Measurements from ENCODE around the gene ADAMTS12. TPM values are rescaled to one million over a fixed set of nuclear protein-coding genes. Genes with fewer than 3 reads are reported as not detected.
A peak's percentile ranks its signal among the peaks of the same experiment; 100 is the strongest.

Gene ADAMTS12
- total and polyA plus RNA-seq, 2 experiments from 2014 or later = 9.1 to 17.1 TPM

GRCh38 chr5:33659526-33660169 lies 232.1 kb downstream of the ADAMTS12 start:
- Histone ChIP-seq H3K4me1 (ENCODE audit: insufficient read depth) (no peaks in the 10 kb centered on the region), H4K20me1 (replicated peaks; ENCODE audit: insufficient read depth) (no peaks in the 10 kb centered on the region), H3K36me3 (ENCODE audit: insufficient read depth) (no peaks in the 10 kb centered on the region), H2AFZ (no peak overlapping the region), H3K4me2 (no peak overlapping the region), H3F3A (replicated peaks; ENCODE audit: low read depth) (no peaks in the 10 kb centered on the region), H3K4me3 (no peak overlapping the region), H3K9me2 (ENCODE audit: insufficient read depth) (no peaks in the 10 kb centered on the region), H3K27me3 (ENCODE audit: insufficient read depth) (no peaks in the 10 kb centered on the region), H3K27ac (ENCODE audit: low read depth) (no peak overlapping the region), H3K79me2 (replicated peaks; ENCODE audit: insufficient read depth) (no peaks in the 10 kb centered on the region)
- ATAC-seq = no peak
- Mint-ChIP-seq H3K27me3 (ENCODE audit: insufficient read depth, low read depth, poor library complexity) (no peaks in the 10 kb centered on the region), H3K27ac (no peak overlapping the region), H3K4me3 (no peak overlapping the region), H3K9me3 (no peaks in the 10 kb centered on the region), H3K4me1 (peaks cover 11% of the 10 kb centered on the region), H3K36me3 (ENCODE audit: low read depth) (no peaks in the 10 kb centered on the region; the same call in 2 of the 3 replicates)
- DNase-seq (ENCODE audit: low spot score) = no peak
- TF ChIP-seq NANOG (IDR thresholded peaks at IDR 0.05; ENCODE audit: borderline replicate concordance) (no peak), EZH2 (IDR thresholded peaks at IDR 0.05; ENCODE audit: low read depth, unreplicated experiment) (no peak)

GRCh38 chr5:33657804-33658440 lies 233.9 kb downstream of the ADAMTS12 start:
- Histone ChIP-seq H3K4me2 (no peak overlapping the region), H4K20me1 (replicated peaks; ENCODE audit: insufficient read depth) (no peaks in the 10 kb centered on the region), H3K4me3 (no peak overlapping the region), H2AFZ (no peak overlapping the region), H3K4me1 (ENCODE audit: insufficient read depth) (no peaks in the 10 kb centered on the region), H3K36me3 (ENCODE audit: insufficient read depth) (no peaks in the 10 kb centered on the region), H3F3A (replicated peaks; ENCODE audit: low read depth) (no peaks in the 10 kb centered on the region), H3K9me2 (ENCODE audit: insufficient read depth) (no peaks in the 10 kb centered on the region), H3K79me2 (replicated peaks; ENCODE audit: insufficient read depth) (no peaks in the 10 kb centered on the region), H3K27ac (ENCODE audit: low read depth) (no peak overlapping the region; the same call in 1 of the 2 replicates), H3K27me3 (ENCODE audit: insufficient read depth) (no peaks in the 10 kb centered on the region)
- Mint-ChIP-seq H3K4me3 (no peak overlapping the region), H3K27ac (peak overlapping the region; percentile 37; the same call in 1 of the 2 replicates), H3K9me3 (no peaks in the 10 kb centered on the region), H3K36me3 (ENCODE audit: low read depth) (no peaks in the 10 kb centered on the region; the same call in 2 of the 3 replicates), H3K4me1 (peaks cover 11% of the 10 kb centered on the region), H3K27me3 (ENCODE audit: insufficient read depth, low read depth, poor library complexity) (no peaks in the 10 kb centered on the region)
- peak; percentile 91 for ATAC-seq
- peak; percentile 51 for DNase-seq (ENCODE audit: low spot score)
- TF ChIP-seq ZNF462 (CRISPR knock-in tag; IDR thresholded peaks at IDR 0.05) = no peak
- TF ChIP-seq CTCF (conservative IDR thresholded peaks at IDR 0.05; ENCODE audit: low read depth in 2 of 2) = no peak
- no peak for TF ChIP-seq STAT1 (IDR thresholded peaks at IDR 0.05; ENCODE audit: unreplicated experiment)
- TF ChIP-seq REST (IDR thresholded peaks at IDR 0.05; ENCODE audit: unreplicated experiment) = no peak
- TF ChIP-seq ZNF114 (CRISPR knock-in tag; IDR thresholded peaks at IDR 0.05) = no peak
- no peak for TF ChIP-seq EZH2phosphoT487 (IDR thresholded peaks at IDR 0.05; ENCODE audit: unreplicated experiment)
- no peak for TF ChIP-seq ZNF331 (CRISPR knock-in tag; IDR thresholded peaks at IDR 0.05; ENCODE audit: low read depth)

All from GM23338 (cell line).